PFSK-1 (cell line): ENCODE measurements around the gene HPS1.

Experiments
- FOXP2 ChIP-seq: optimal IDR thresholded peaks from 2 replicates; pipeline ENCODE3; 2011; ENCODE audit warnings: borderline replicate concordance, control low read depth, inconsistent platforms; ENCODE audit not compliant: insufficient read depth; ENCODE audit errors: extremely low read length, extremely low read depth
- POLR2AphosphoS5 ChIP-seq: IDR thresholded peaks from 2 replicates; pipeline ENCODE4 v1.6.1; 2012; ENCODE audit warnings: low read depth, mild to moderate bottlenecking, control low read depth, low read length, moderate library complexity
- SIN3A ChIP-seq: IDR thresholded peaks from 2 replicates; pipeline ENCODE4 v1.6.1; 2012; ENCODE audit warnings: mild to moderate bottlenecking, low read length, moderate library complexity, borderline replicate concordance; ENCODE audit not compliant: insufficient read depth
- TAF1 ChIP-seq: IDR thresholded peaks from 2 replicates; pipeline ENCODE4 v1.6.1; 2012; ENCODE audit warnings: low read length, control low read depth, borderline replicate concordance; ENCODE audit not compliant: insufficient read depth
- TF ChIP-seq, protein P1 (sequence below), 2 experiments: IDR thresholded peaks; 2 replicates each; pipeline versions ENCODE4 v1.6.1 to v1.8.0; 2011 to 2012; ENCODE audit warnings: low read depth in 2 of 2, low read length in 2 of 2, control low read depth in 1 of 2, inconsistent platforms in 1 of 2, mild to moderate bottlenecking in 1 of 2, moderate library complexity in 1 of 2; ENCODE audit not compliant: insufficient read depth in 1 of 2

DNA sequence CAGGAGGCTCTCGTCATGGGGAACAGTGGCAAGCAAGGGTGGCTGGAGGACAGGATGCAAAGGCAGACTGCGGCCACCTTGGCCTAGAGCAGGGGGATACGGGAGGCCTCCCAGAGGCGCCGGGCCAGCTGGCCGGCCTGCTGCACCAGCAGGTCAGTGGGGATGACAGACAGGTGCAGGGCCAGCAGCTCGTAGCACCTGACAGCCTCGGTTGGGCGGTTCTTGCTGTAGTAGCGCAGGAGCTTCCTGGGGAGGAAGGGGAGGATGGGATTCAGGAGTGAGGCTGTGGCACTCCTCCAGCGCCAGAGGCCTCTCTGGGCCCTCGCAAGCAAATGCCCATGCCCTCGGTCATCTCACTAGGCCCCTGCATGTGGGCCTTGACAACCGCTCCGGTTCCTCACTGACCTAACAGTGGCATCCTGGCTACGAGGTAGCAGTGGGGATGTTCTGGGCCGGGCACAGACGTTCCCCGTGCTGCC is 29.2 kb downstream of the HPS1 start:
- TF ChIP-seq, protein P1, sequence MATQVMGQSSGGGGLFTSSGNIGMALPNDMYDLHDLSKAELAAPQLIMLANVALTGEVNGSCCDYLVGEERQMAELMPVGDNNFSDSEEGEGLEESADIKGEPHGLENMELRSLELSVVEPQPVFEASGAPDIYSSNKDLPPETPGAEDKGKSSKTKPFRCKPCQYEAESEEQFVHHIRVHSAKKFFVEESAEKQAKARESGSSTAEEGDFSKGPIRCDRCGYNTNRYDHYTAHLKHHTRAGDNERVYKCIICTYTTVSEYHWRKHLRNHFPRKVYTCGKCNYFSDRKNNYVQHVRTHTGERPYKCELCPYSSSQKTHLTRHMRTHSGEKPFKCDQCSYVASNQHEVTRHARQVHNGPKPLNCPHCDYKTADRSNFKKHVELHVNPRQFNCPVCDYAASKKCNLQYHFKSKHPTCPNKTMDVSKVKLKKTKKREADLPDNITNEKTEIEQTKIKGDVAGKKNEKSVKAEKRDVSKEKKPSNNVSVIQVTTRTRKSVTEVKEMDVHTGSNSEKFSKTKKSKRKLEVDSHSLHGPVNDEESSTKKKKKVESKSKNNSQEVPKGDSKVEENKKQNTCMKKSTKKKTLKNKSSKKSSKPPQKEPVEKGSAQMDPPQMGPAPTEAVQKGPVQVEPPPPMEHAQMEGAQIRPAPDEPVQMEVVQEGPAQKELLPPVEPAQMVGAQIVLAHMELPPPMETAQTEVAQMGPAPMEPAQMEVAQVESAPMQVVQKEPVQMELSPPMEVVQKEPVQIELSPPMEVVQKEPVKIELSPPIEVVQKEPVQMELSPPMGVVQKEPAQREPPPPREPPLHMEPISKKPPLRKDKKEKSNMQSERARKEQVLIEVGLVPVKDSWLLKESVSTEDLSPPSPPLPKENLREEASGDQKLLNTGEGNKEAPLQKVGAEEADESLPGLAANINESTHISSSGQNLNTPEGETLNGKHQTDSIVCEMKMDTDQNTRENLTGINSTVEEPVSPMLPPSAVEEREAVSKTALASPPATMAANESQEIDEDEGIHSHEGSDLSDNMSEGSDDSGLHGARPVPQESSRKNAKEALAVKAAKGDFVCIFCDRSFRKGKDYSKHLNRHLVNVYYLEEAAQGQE (IDR thresholded peaks at IDR 0.05; ENCODE audit: insufficient read depth in 1 of 2, low read depth in 2 of 2, low read length in 2 of 2): no peak
- TF ChIP-seq SIN3A: no peak
- no peak for TF ChIP-seq POLR2AphosphoS5
- TF ChIP-seq FOXP2: no peak
- TF ChIP-seq TAF1: no peak
